Measurements from ENCODE around the gene PTPRN2.
"Not testable (repeated sequence)": the region's sequence is repeated elsewhere in the genome, so short reads cannot be mapped to it uniquely, and the experiment has no call there.

The PTPRN2 gene

GRCh38 chr7:158255558-158255957 lies 332.1 kb downstream of the PTPRN2 start:
- DNase-seq (ENCODE audit: low read depth in 3 of 3) = no peak

- DNase-seq (ENCODE audit: low read depth in 3 of 3) = no peak
Measured at GRCh38 chr7:158255156-158255555, 332.5 kb downstream of the PTPRN2 start.

GRCh38 chr7:158253670-158254045 lies 334.0 kb downstream of the PTPRN2 start:
- not testable (repeated sequence) for DNase-seq (ENCODE audit: low read depth in 3 of 3)

- no peak for DNase-seq (ENCODE audit: low read depth in 3 of 3)
Measured at GRCh38 chr7:158252837-158253669, 334.6 kb downstream of the PTPRN2 start.

- DNase-seq (ENCODE audit: low read depth in 3 of 3) = no peak
Measured at GRCh38 chr7:158252081-158252836, 335.4 kb downstream of the PTPRN2 start.

GRCh38 chr7:158251061-158251965 lies 336.3 kb downstream of the PTPRN2 start:
- no peak for DNase-seq (ENCODE audit: low read depth in 3 of 3)

GRCh38 chr7:158249692-158250091 lies 337.9 kb downstream of the PTPRN2 start:
- DNase-seq (ENCODE audit: low read depth in 3 of 3) = no peak

GRCh38 chr7:158248816-158249215 lies 338.8 kb downstream of the PTPRN2 start:
- no peak for DNase-seq (ENCODE audit: low read depth in 3 of 3)

GRCh38 chr7:158247758-158248487 lies 339.7 kb downstream of the PTPRN2 start:
- no peak for DNase-seq (ENCODE audit: low read depth in 3 of 3)

GRCh38 chr7:158246960-158247673 lies 340.5 kb downstream of the PTPRN2 start:
- no peak for DNase-seq (ENCODE audit: low read depth in 3 of 3)

- DNase-seq (ENCODE audit: low read depth in 3 of 3) = no peak
Measured at GRCh38 chr7:158246272-158246959, 341.2 kb downstream of the PTPRN2 start.

GRCh38 chr7:158245724-158246041 lies 341.9 kb downstream of the PTPRN2 start:
- DNase-seq (ENCODE audit: low read depth in 3 of 3) = no peak

- no peak for DNase-seq (ENCODE audit: low read depth in 3 of 3)
Measured at GRCh38 chr7:158244873-158245723, 342.5 kb downstream of the PTPRN2 start.

GRCh38 chr7:158244430-158244829 lies 343.2 kb downstream of the PTPRN2 start:
- no peak for DNase-seq (ENCODE audit: low read depth in 3 of 3)

- no peak for DNase-seq (ENCODE audit: low read depth in 3 of 3)
Measured at GRCh38 chr7:158241919-158242318, 345.7 kb downstream of the PTPRN2 start.

GRCh38 chr7:158240801-158241200 lies 346.8 kb downstream of the PTPRN2 start:
- DNase-seq (ENCODE audit: low read depth in 3 of 3) = no peak

GRCh38 chr7:158239290-158239981 lies 348.2 kb downstream of the PTPRN2 start:
- no peak for DNase-seq (ENCODE audit: low read depth in 3 of 3)

GRCh38 chr7:158238616-158239289 lies 348.9 kb downstream of the PTPRN2 start:
- no peak for DNase-seq (ENCODE audit: low read depth in 3 of 3)
